HL-60 (cell line): ENCODE data around the gene SERPINE2.

ENCODE experiments used
- CTCF ChIP-seq: IDR thresholded peaks from one replicate; pipeline ENCODE4 v1.5.1; 2011; ENCODE audit warnings: low read length, control low read depth, inconsistent platforms; ENCODE audit not compliant: insufficient read depth
- POLR2AphosphoS5 ChIP-seq: IDR thresholded peaks from 2 replicates; pipeline ENCODE4 v1.6.1; 2012; ENCODE audit warnings: low read depth
- REST ChIP-seq: IDR thresholded peaks from 2 replicates; pipeline ENCODE4 v1.6.1; 2012; ENCODE audit warnings: low read depth; ENCODE audit not compliant: insufficient replicate concordance

- no peak for TF ChIP-seq POLR2AphosphoS5
- TF ChIP-seq CTCF: no peak
- no peak for TF ChIP-seq REST
These were observed 21.1 kb downstream of the SERPINE2 start for GRCh38 chr2:224017957-224018356.
